HepG2 (cell line): ENCODE data around the gene PMVK. TPM values are rescaled to one million over a fixed set of nuclear protein-coding genes. Genes with fewer than 3 reads are reported as not detected.

ENCODE experiments used
- DR1 ChIP-seq: sonication (generic); formaldehyde crosslinking; IDR thresholded peaks from 2 replicates; pipeline ENCODE4 v1.8.0; 2021; ENCODE audit warnings: mild to moderate bottlenecking, missing genetic modification reagents, inconsistent platforms
- ELF4 ChIP-seq: sonication (generic); formaldehyde crosslinking; IDR thresholded peaks from 2 replicates; pipeline ENCODE4 v1.5.0; 2020; ENCODE audit warnings: missing genetic modification reagents, mild to moderate bottlenecking, moderate library complexity, borderline replicate concordance
- ETV5 ChIP-seq: IDR thresholded peaks from 2 replicates; pipeline ENCODE4 v1.6.1; 2018; ENCODE audit warnings: missing biosample characterization, missing genetic modification reagents, inconsistent platforms, borderline replicate concordance
- EZH2 ChIP-seq: conservative IDR thresholded peaks from 2 replicates; pipeline ENCODE4 v1.6.1; 2012; ENCODE audit warnings: mild to moderate bottlenecking, low read depth, low read length, moderate library complexity
- HNF4A ChIP-seq: sonication (generic); formaldehyde crosslinking; IDR thresholded peaks from 2 replicates; pipeline ENCODE4 v1.4.0; 2020; ENCODE audit warnings: missing genetic modification reagents
- HOXA3 ChIP-seq: sonication (generic); formaldehyde crosslinking; IDR thresholded peaks from 2 replicates; pipeline ENCODE4 v1.5.0; 2020; ENCODE audit warnings: missing genetic modification reagents
- KDM5A ChIP-seq: fragments of 200-600 bp; sonication (generic); IDR thresholded peaks from 2 replicates; pipeline ENCODE4 v1.7.0; 2018; ENCODE audit warnings: antibody characterized with exemption, mild to moderate bottlenecking, low read length, borderline replicate concordance
- MLX ChIP-seq: IDR thresholded peaks from 2 replicates; pipeline ENCODE4 v1.6.1; 2016
- MZF1 ChIP-seq: sonication (generic); formaldehyde crosslinking; IDR thresholded peaks from 2 replicates; pipeline ENCODE4 v1.8.1; 2023; ENCODE audit warnings: mild to moderate bottlenecking, missing genetic modification reagents, borderline replicate concordance
- RBFOX2 ChIP-seq: fragments of 200-400 bp; formaldehyde crosslinking; IDR thresholded peaks from 2 replicates; pipeline ENCODE4 v1.6.1; 2017; ENCODE audit warnings: low read depth, mild to moderate bottlenecking, low read length
- SIX4 ChIP-seq: sonication (generic); formaldehyde crosslinking; IDR thresholded peaks from 2 replicates; pipeline ENCODE4 v1.4.0; 2020; ENCODE audit warnings: missing genetic modification reagents
- SP1 ChIP-seq, 2 experiments: fragments of 450-650 bp in 1 of 2; sonication (generic) in 1 of 2; formaldehyde crosslinking in 1 of 2; IDR thresholded peaks; 2 replicates each; pipeline versions ENCODE4 v1.4.0 to v1.6.1; 2016 to 2020; ENCODE audit warnings: missing genetic modification reagents in 1 of 2
- XRCC5 ChIP-seq: fragments of 200-400 bp; formaldehyde crosslinking; optimal IDR thresholded peaks from 2 replicates; pipeline ENCODE3; 2017; ENCODE audit warnings: mild to moderate bottlenecking, low read length
- ZBTB14 ChIP-seq: sonication (generic); formaldehyde crosslinking; IDR thresholded peaks from 2 replicates; pipeline ENCODE4 v1.4.0; 2020; ENCODE audit warnings: missing genetic modification reagents
- ZNF253 ChIP-seq: sonication (generic); formaldehyde crosslinking; IDR thresholded peaks from 2 replicates; pipeline ENCODE4 v1.8.0; 2022; ENCODE audit warnings: mild to moderate bottlenecking, missing genetic modification reagents, borderline replicate concordance
- ZNF430 ChIP-seq: sonication (generic); formaldehyde crosslinking; IDR thresholded peaks from 2 replicates; pipeline ENCODE4 v1.9.0; 2021; ENCODE audit warnings: mild to moderate bottlenecking, missing genetic modification reagents
- ZNF446 ChIP-seq: sonication (generic); formaldehyde crosslinking; IDR thresholded peaks from 2 replicates; pipeline ENCODE4 v1.5.0; 2020; ENCODE audit warnings: mild to moderate bottlenecking, missing genetic modification reagents
- ZNF549 ChIP-seq: sonication (generic); formaldehyde crosslinking; IDR thresholded peaks from 2 replicates; pipeline ENCODE4 v1.5.0; 2020; ENCODE audit warnings: missing genetic modification reagents
- ZNF782 ChIP-seq: sonication (generic); formaldehyde crosslinking; IDR thresholded peaks from 2 replicates; pipeline ENCODE4 v1.4.0; 2020; ENCODE audit warnings: missing genetic modification reagents, mild to moderate bottlenecking, borderline replicate concordance
- ZNF850 ChIP-seq: sonication (generic); formaldehyde crosslinking; conservative IDR thresholded peaks from 2 replicates; pipeline ENCODE4 v1.9.0; 2021; ENCODE audit warnings: mild to moderate bottlenecking, missing genetic modification reagents
- ZNF891 ChIP-seq: sonication (generic); formaldehyde crosslinking; IDR thresholded peaks from 2 replicates; pipeline ENCODE4 v1.5.0; 2020; ENCODE audit warnings: mild to moderate bottlenecking, missing genetic modification reagents
- polyA plus RNA-seq, 8 experiments: library from polyadenylated mRNA; depleted of rRNA in 3 of 8; stranded (reverse) in 7 of 8; unstranded in 1 of 8; fragments of >200 nt; fragmentation: Illumina TruSeq in 4 of 8; extraction: Trizol in 4 of 8; gene quantifications; 2 replicates each; pipeline versions ENCODE4 v1.2.1 to v1.2.3, GENCODE V29; 2011 to 2016; ENCODE audit warnings: low read depth in 4 of 8, missing spikeins in 1 of 8, mixed read lengths in 1 of 8; ENCODE audit not compliant: insufficient read depth in 1 of 8
- total RNA-seq, 5 experiments: library from RNA; depleted of rRNA; stranded (reverse); fragments of >200 nt; fragmentation: Illumina TruSeq; extraction: Trizol; gene quantifications; 2 replicates each; pipeline ENCODE4 v1.2.3, GENCODE V29; 2016; ENCODE audit warnings: low read depth in 1 of 5
- TF ChIP-seq, protein P1 (sequence below): sonication (generic); formaldehyde crosslinking; IDR thresholded peaks from 2 replicates; pipeline ENCODE4 v1.5.1; 2020; ENCODE audit warnings: missing genetic modification reagents, mild to moderate bottlenecking, borderline replicate concordance
- TF ChIP-seq, protein P2 (sequence below): sonication (generic); formaldehyde crosslinking; IDR thresholded peaks from 2 replicates; pipeline ENCODE4 v1.4.0; 2020; ENCODE audit warnings: missing genetic modification reagents, borderline replicate concordance

Gene PMVK
- total and polyA plus RNA-seq, 2 of the 13 experiments (the other 11 are each of a cell fraction or from before 2014, with no cell fraction given): 3.9 to 12.6 TPM

GRCh38 chr1:154955718-154956543 is 19.4 kb upstream of the PMVK start, which contains the start of gene PBXIP1 (continued):
- TF ChIP-seq ZBTB14 (CRISPR knock-in tag): no peak
- 0 out of 2 replicates have a peak, but pooled peaks have one; percentile 9 for TF ChIP-seq ETV5
- TF ChIP-seq EZH2: no peak
- TF ChIP-seq KDM5A: peak; percentile 44; the same call in 1 of the 2 replicates
- TF ChIP-seq SIX4 (CRISPR knock-in tag): no peak
- TF ChIP-seq ZNF549 (CRISPR knock-in tag): no peak
- TF ChIP-seq MZF1 (CRISPR knock-in tag): no peak
- no peak for TF ChIP-seq ZNF430
- TF ChIP-seq, protein P1, sequence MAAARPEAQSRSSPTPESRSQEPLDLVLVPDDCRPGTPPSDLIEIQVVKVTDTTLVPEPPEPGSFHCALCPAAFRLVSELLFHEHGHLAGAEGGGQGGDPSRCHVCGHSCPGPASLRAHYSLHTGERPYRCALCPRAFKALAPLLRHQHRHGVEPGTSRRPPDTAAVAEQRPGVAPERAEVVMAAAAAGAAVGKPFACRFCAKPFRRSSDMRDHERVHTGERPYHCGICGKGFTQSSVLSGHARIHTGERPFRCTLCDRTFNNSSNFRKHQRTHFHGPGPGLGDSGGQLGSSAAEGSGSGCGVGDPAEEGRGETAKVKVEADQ (CRISPR knock-in tag): no peak
- no peak for TF ChIP-seq ZNF782 (CRISPR knock-in tag)
- TF ChIP-seq XRCC5: peak; percentile 3
- no peak for TF ChIP-seq ZNF891 (CRISPR knock-in tag)
- no peak for TF ChIP-seq SP1 (IDR thresholded peaks at IDR 0.05)
- TF ChIP-seq SP1 (CRISPR knock-in tag; IDR thresholded peaks at IDR 0.05): peak; percentile 29; the same call in 1 of the 2 replicates
- TF ChIP-seq MLX (CRISPR knock-in tag): no peak
- TF ChIP-seq ZNF850 (CRISPR knock-in tag): no peak
- TF ChIP-seq, protein P2, sequence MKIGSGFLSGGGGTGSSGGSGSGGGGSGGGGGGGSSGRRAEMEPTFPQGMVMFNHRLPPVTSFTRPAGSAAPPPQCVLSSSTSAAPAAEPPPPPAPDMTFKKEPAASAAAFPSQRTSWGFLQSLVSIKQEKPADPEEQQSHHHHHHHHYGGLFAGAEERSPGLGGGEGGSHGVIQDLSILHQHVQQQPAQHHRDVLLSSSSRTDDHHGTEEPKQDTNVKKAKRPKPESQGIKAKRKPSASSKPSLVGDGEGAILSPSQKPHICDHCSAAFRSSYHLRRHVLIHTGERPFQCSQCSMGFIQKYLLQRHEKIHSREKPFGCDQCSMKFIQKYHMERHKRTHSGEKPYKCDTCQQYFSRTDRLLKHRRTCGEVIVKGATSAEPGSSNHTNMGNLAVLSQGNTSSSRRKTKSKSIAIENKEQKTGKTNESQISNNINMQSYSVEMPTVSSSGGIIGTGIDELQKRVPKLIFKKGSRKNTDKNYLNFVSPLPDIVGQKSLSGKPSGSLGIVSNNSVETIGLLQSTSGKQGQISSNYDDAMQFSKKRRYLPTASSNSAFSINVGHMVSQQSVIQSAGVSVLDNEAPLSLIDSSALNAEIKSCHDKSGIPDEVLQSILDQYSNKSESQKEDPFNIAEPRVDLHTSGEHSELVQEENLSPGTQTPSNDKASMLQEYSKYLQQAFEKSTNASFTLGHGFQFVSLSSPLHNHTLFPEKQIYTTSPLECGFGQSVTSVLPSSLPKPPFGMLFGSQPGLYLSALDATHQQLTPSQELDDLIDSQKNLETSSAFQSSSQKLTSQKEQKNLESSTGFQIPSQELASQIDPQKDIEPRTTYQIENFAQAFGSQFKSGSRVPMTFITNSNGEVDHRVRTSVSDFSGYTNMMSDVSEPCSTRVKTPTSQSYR (CRISPR knock-in tag): peak; percentile 51; the same call in 1 of the 2 replicates
- TF ChIP-seq ZNF446 (CRISPR knock-in tag): no peak
- TF ChIP-seq ZNF253 (CRISPR knock-in tag): no peak
- TF ChIP-seq DR1 (CRISPR knock-in tag): no peak
- TF ChIP-seq RBFOX2: no peak
- no peak for TF ChIP-seq HNF4A (CRISPR knock-in tag)
- peak; percentile 29; the same call in 1 of the 2 replicates for TF ChIP-seq ELF4 (CRISPR knock-in tag)
- TF ChIP-seq HOXA3: no peak
